GM21529 (cell line): Measurements from ENCODE around the gene ZMYND12.
"Not testable (repeated sequence)": the region's sequence is repeated elsewhere in the genome, so short reads cannot be mapped to it uniquely, and the experiment has no call there.

Source experiments
- ATAC-seq: cut with Tn5 transposase; IDR thresholded peaks from one replicate; pipeline ENCODE4 v1.9.1; 2021; ENCODE audit not compliant: unreplicated experiment

ZMYND12 gene, protein sequence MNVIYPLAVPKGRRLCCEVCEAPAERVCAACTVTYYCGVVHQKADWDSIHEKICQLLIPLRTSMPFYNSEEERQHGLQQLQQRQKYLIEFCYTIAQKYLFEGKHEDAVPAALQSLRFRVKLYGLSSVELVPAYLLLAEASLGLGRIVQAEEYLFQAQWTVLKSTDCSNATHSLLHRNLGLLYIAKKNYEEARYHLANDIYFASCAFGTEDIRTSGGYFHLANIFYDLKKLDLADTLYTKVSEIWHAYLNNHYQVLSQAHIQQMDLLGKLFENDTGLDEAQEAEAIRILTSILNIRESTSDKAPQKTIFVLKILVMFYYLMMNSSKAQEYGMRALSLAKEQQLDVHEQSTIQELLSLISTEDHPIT

DNA sequence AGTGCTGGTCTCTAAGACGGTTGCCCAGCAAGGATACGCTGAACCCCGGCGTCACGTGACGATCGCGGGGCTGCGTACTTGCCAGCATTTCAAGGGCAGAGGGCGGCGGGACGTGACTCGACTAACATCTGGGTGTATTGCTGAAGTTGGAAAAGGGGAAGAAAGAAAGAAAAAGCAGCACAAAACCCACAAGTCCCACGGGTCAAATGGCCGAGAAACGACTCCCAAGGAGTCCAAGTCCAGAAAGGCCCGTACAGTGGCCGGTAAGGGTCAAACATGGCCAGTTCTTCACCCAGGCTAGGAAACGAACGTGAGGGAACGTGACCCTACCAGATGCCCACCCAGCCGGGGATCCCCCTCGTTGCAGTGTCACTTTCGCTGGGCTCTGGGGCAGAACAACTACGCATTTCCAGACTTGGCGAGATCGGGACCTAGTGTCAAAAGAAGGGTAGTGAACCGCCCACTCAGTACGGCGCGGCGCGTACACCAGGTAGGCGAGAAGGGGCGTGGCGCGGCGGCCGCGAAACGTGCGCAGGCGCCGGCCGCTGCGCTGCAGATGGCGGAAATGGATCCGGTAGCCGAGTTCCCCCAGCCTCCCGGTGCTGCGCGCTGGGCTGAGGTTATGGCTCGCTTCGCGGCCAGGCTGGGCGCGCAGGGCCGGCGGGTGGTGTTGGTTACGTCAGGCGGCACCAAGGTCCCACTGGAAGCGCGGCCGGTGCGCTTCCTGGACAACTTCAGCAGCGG lies at the start of gene ZMYND12, which contains the start of gene PPCS:
TSS of gene ZMYND12 (minus strand) at position 13 of the 744 bp plus-strand sequence. CDS start 25 bp downstream, outside the sequence.
TSS of gene PPCS (plus strand) at position 534 of the 744 bp plus-strand sequence. CDS start at position 557, 23 bp downstream.
- peak; percentile 85 for ATAC-seq

GRCh38 chr1:42504535-42505128 lies 48.8 kb upstream of the ZMYND12 start:
- ATAC-seq: no peak

- not testable (repeated sequence) for ATAC-seq
Observed at GRCh38 chr1:42502031-42502430, 46.2 kb upstream of the ZMYND12 start.

DNA sequence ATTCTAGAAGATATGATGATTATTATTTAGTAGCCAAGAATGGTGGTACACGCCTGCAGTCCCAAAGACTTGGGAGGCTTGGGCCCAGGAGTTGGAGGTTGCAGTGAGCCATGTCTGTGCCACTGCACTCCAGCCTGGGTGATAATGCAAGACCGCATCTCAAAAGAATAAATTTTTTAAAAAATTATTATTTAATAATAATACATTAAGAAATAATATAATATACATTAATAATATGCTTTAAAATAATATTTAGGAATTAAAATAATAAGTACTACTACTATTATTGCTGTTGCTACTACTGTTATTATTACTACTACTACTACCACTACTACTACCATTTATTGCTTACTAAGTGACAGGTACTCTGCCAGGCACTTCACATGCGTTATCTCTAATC lies 34.4 kb upstream of the ZMYND12 start:
- ATAC-seq: no peak

DNA sequence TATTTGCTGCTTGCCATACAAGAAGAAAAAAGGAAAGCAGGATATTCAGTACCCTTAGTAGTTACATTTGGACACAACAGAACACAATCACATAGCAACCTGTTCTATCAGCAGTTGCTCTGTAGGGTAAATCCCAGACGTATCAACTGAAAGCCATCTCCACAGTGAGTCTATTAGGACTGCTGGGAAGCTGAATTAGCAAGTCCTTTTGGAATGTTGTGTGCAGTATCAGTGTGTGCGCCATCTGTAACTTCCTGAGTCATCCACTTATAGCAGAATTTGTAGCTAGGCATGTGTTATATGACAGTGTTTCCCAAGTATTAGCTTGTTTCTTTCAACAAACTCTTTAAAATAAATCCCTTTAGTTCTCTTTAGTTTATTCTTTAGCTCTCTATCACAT lies 28.6 kb upstream of the ZMYND12 start:
- no peak for ATAC-seq

GRCh38 chr1:42482635-42483153 lies 26.9 kb upstream of the ZMYND12 start:
- no peak for ATAC-seq

DNA sequence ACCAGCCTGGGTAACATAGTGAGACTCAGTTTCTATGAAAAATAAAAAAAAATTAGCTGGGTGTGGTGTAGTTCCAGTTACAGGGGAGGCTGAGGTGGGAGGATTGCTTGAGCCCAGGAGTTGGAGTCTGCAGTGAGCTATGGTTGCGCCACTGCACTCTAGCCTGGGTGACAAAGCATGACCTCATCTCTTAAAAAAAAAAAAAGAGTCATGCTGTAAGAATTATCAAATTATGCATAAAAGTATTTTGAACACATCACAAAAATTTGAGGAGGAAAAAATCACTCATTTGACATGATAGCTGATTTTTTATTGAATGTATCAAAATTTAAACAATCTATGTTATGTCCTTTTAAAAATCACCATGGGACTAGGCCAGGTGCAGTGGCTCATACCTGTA lies 25.1 kb upstream of the ZMYND12 start:
- ATAC-seq: no peak

DNA sequence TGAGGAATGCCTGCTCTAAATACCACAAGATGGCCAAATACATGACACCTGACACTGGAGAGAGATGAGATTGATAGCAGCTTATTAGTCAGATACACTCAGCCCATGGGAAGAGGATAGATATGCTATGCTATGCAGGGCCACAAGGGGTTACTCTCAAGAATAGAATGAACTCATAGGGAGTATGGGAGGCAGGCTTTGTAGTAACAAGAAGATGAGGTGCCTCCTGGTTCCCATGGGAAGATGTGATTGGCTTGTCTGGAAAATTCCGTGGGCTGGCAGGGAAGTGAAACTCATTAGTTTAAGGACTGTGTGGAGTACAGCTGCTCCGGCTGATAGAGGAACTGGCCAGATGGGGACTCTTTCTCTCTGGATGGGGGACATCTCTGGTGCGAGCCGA lies 23.8 kb upstream of the ZMYND12 start:
- no peak for ATAC-seq

DNA sequence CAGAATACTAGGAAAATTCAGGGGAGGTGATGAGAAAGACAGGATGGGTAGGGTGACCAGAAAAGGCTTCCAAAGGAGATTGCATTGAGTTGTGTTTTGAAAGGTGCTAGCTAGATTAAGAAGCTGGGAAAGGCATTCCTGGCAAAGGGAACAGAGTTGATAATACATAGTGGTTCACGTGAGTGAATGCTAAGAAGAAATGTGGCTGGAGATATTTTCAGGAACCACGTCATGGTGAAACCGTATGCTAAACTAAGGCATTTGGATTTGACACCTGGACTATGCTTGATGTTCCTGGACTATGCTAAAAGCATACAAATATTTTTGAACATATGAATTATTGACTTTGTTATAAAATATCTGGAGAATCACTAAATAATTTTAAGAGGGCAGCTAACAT lies 22.0 kb upstream of the ZMYND12 start:
- ATAC-seq: no peak

GRCh38 chr1:42477354-42477753 lies 21.5 kb upstream of the ZMYND12 start:
- ATAC-seq: not testable (repeated sequence)

GRCh38 chr1:42476605-42477004 lies 20.8 kb upstream of the ZMYND12 start:
- no peak for ATAC-seq

GRCh38 chr1:42469727-42470126 lies 13.9 kb upstream of the ZMYND12 start:
- ATAC-seq: no peak

DNA sequence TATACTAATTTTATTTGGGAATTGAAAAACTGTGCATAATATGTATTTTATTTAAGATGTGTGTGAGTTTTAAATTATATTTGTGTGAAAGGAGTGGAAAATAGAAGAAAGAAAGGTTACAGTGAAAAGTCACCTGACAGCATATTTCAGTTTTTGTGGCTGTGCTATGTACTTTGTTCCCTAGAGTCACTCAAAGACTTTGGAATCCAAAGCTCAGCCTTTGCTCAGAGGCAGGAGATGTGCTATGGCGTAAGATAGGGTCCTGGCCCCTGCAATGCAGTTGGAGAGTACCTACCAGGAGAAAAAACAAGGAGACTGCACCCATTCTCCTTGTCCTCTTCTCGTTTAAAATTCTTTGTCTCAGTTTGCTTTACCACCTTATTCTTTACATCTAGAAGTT lies 10.2 kb upstream of the ZMYND12 start:
- ATAC-seq: no peak

DNA sequence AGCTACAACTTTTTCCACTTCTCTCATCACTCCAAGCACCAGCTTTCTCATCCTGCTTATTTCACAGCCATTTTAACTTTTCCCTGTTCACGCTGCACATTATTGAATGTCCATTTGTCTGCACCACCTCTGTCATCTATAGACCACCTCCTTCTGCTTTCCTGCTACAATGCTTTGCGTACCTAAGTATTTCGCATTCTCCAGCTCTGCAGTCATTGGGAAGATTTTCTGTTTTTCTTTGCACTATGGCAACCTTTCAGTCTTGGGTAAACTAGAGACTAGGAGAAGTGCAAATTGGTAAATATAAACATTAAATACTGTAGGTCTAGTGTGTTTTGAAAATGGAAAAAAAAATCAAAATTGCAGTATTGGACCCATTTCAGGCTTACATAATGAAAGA lies 8.1 kb upstream of the ZMYND12 start:
- no peak for ATAC-seq

- ATAC-seq: peak; percentile 99
Observed at GRCh38 chr1:42462828-42463763, 7.3 kb upstream of the ZMYND12 start, which contains the start of gene CCDC30. TSS of gene CCDC30 (plus strand) at chr1:42463286. CDS start at chr1:42480552, 17,266 bp downstream.

DNA sequence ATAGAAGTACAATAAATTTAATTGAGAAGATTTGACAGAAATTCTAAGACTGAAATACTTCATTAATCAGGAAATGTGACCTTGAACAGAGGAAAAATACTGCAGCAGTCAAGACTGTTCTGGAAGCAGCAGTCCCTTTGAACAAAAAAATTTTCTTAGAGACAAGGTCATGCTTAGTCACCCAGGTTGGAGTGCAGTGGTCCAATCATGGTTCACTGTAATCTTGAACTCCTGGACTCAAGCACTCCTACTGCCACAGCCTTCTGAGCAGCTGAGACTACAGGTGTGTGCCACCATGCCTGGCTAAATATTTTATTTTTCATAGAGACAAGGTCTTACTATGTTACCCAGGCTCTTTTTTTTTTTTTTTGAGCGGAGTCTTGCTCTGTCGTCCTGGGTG lies 5.4 kb upstream of the ZMYND12 start:
- ATAC-seq: no peak

DNA sequence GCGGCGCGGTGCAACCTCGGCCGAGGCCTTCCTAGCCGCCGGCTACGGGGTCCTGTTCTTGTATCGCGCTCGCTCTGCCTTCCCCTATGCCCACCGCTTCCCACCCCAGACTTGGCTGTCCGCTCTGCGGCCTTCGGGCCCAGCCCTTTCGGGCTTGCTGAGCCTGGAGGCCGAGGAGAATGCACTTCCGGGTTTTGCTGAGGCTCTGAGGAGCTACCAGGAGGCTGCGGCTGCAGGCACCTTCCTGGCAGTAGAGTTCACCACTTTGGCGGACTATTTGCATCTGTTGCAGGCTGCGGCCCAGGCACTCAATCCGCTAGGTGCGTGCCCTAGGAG lies 900 bp upstream of the ZMYND12 start:
- ATAC-seq: peak; percentile 58

GRCh38 chr1:42454403-42454802 lies 1.4 kb downstream of the ZMYND12 start:
- no peak for ATAC-seq

DNA sequence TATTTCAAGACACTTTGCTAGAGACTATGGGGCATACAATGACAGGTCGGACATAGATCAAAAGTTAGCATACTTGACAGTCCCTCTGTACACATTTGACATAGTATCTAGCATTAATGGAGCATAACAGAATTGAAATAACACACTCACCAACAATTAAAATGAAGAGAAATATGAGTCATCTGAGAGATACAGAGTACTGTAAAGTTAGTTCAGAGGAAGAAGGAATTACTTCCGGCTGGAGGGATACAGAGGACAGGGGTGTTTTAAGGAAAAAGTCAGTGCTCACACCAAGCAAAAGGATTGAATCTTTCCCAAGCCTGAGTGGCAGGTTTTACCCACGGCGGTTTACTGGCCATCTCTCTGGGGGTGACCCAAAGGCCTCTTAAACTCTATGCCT lies 2.4 kb downstream of the ZMYND12 start:
- ATAC-seq: no peak

DNA sequence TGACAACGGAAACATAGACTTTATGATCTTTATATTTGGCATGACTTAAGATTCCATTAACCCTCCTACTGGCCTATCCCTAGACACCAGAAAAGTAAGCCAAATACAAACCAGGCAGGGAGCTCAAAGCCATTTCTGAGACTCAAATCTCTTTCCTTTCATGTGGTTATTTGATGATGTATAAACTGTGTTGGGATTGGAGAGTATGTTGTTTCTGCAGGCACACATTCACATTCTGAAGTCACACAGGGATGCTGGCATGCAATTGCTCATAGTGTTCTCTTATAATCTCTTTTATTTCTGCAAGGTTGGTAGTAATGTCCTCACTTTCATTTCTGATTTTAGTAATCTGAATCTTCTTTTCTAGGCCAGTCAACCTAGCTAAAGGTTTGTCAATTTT lies 5.8 kb downstream of the ZMYND12 start:
- ATAC-seq: no peak
